GM18520 (cell line): ENCODE data around the gene NUDT3.

Experiments used
- ATAC-seq: cut with Tn5 transposase; IDR thresholded peaks from one replicate; pipeline ENCODE4 v1.9.1; 2021; ENCODE audit not compliant: unreplicated experiment

NUDT3 gene

GRCh38 chr6:34241351-34242215 lies 150.9 kb downstream of the NUDT3 start:
- no peak for ATAC-seq

GRCh38 chr6:34240329-34241248 lies 151.9 kb downstream of the NUDT3 start:
- ATAC-seq = no peak

GRCh38 chr6:34239893-34240292 lies 152.6 kb downstream of the NUDT3 start:
- no peak for ATAC-seq

- ATAC-seq = no peak
Measured at GRCh38 chr6:34239500-34239825, 153.0 kb downstream of the NUDT3 start.

GRCh38 chr6:34238585-34239499 lies 153.6 kb downstream of the NUDT3 start:
- ATAC-seq = no peak

GRCh38 chr6:34237722-34238584 lies 154.5 kb downstream of the NUDT3 start:
- no peak for ATAC-seq

- ATAC-seq = peak; percentile 0
Measured at GRCh38 chr6:34237316-34237721, 155.2 kb downstream of the NUDT3 start.

- ATAC-seq = peak; percentile 37
Measured at GRCh38 chr6:34236443-34237315, 155.8 kb downstream of the NUDT3 start, which contains the start of gene HMGA1. HMGA1 (plus strand) TSS chr6:34236873; CDS start chr6:34240781, 3,908 bp downstream.

GRCh38 chr6:34236131-34236442 lies 156.4 kb downstream of the NUDT3 start:
- ATAC-seq = no peak

- no peak for ATAC-seq
Measured at GRCh38 chr6:34235307-34236130, 156.9 kb downstream of the NUDT3 start.

- no peak for ATAC-seq
Measured at GRCh38 chr6:34234667-34235306, 157.7 kb downstream of the NUDT3 start.

- no peak for ATAC-seq
Measured at GRCh38 chr6:34233867-34234266, 158.6 kb downstream of the NUDT3 start.

GRCh38 chr6:34232901-34233300 lies 159.6 kb downstream of the NUDT3 start:
- no peak for ATAC-seq

- no peak for ATAC-seq
Measured at GRCh38 chr6:34231566-34232336, 160.7 kb downstream of the NUDT3 start.

GRCh38 chr6:34230653-34231371 lies 161.7 kb downstream of the NUDT3 start:
- no peak for ATAC-seq

GRCh38 chr6:34229877-34230276 lies 162.6 kb downstream of the NUDT3 start:
- ATAC-seq = no peak
